Gastroesophageal sphincter (tissue), 4 donors: ENCODE results near the gene ALK. TPM values are rescaled to one million over a fixed set of nuclear protein-coding genes. Genes with fewer than 3 reads are reported as not detected.

ENCODE experiments used
- ATAC-seq: fragments of 150-250 bp; one replicate; pipeline ENCODE4 v1.9.1; 2016; ENCODE audit warnings: mild to moderate bottlenecking, moderate library complexity
- H3K27ac ChIP-seq, 4 donors: fragments of 200-600 bp; sonication (generic) in 3 of 4; 1 replicate in 3 of 4; 2 replicates in 1 of 4; pipeline ENCODE4 v1.5.1; 2016 to 2019
- H3K27me3 ChIP-seq: fragments of 200-600 bp; sonication (generic); one replicate; pipeline ENCODE4 v1.5.1; 2019
- H3K36me3 ChIP-seq, 2 donors: fragments of 200-600 bp; sonication (generic); one replicate each; pipeline ENCODE4 v1.5.1; 2019; ENCODE audit warnings: control low read depth in 1 of 2
- H3K4me1 ChIP-seq, 3 donors: fragments of 200-600 bp; sonication (generic); 1 replicate in 2 of 3; 2 replicates in 1 of 3; pipeline ENCODE4 v1.5.1; 2016 to 2019; ENCODE audit warnings: control low read depth in 2 of 3
- H3K4me3 ChIP-seq, 2 donors: fragments of 200-600 bp; sonication (generic); one replicate each; pipeline ENCODE4 v1.5.1; 2019; ENCODE audit warnings: mild to moderate bottlenecking in 1 of 2, moderate library complexity in 1 of 2
- H3K9me3 ChIP-seq, 3 donors: fragments of 200-600 bp; sonication (generic); one replicate each; pipeline ENCODE4 v1.5.1; 2017 to 2019; ENCODE audit warnings: control low read depth in 2 of 3
- EP300 ChIP-seq: sonication (generic); formaldehyde crosslinking; IDR thresholded peaks from one replicate; pipeline ENCODE4 v1.6.1; 2017; ENCODE audit warnings: antibody characterized with exemption, mild to moderate bottlenecking
- POLR2A ChIP-seq, 2 donors: fragments of 450-650 bp; IDR thresholded peaks; one replicate each; pipeline ENCODE4 v1.6.1; 2017; ENCODE audit warnings: antibody characterized with exemption in 2 of 2, mild to moderate bottlenecking in 2 of 2, moderate library complexity in 1 of 2
- POLR2AphosphoS5 ChIP-seq: sonication (generic); formaldehyde crosslinking; IDR thresholded peaks from one replicate; pipeline ENCODE4 v1.6.1; 2017; ENCODE audit warnings: antibody characterized with exemption
- WGBS, 2 donors: methylation state at CpG; one replicate each; pipeline ENCODE4 v1.1.5; 2018; ENCODE audit warnings: low coverage in 1 of 2; 5-methylcytosine and 5-hydroxymethylcytosine counted together
- total RNA-seq, 4 donors: library from RNA; depleted of rRNA; stranded (reverse); fragments of >200 nt; gene quantifications; one replicate each; pipeline ENCODE4 v1.1.0, GENCODE V29; 2016
- TF ChIP-seq, protein P1 (sequence below), 4 experiments: fragments of 200-600 bp in 2 of 4; fragments of 450-650 bp in 2 of 4; sonication (generic) in 1 of 4; IDR thresholded peaks; one replicate each; pipeline ENCODE4 v1.5.1; 2017 to 2019; ENCODE audit warnings: antibody characterized with exemption in 4 of 4, mild to moderate bottlenecking in 2 of 4, moderate library complexity in 2 of 4

Gene ALK
- total RNA-seq, 4 donors from 2014 or later, result 0.94 to 1.6 (median 1.1) TPM

DNA sequence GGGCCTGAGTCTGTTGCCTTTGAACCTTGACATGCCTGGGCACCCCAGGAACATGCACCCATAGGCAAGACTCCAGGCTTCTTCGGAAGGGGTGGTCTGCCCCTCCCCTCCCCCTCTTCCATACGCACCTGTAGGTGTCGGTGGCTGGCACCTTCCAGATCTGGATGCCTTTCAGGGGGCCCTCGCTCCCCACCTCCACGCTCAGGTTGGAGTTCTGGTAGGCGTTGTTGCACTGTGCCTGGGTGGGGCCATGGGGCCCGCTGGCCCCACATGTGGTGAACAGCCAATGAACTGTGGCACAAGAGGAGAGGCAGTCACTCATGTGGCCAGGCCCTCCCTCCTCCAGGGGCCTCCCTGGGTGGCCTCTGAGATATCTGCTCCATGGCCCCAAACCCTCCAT is 670.4 kb downstream of the ALK start:
- no peak for ATAC-seq
- no peak overlapping the region for H3K27ac ChIP-seq
- H3K27me3 ChIP-seq, result no peaks in the 10 kb centered on the region
- H3K4me1 ChIP-seq, result no peaks in the 10 kb centered on the region
- WGBS, 2 donors, result 88% methylated on average over 1 of the region's 7 CpGs; no CpG with 5 or more reads in 1 of the 2 donors
- TF ChIP-seq EP300 (no peak), POLR2AphosphoS5 (no peak), POLR2A (IDR thresholded peaks at IDR 0.05) (no peak)
- TF ChIP-seq, protein P1, sequence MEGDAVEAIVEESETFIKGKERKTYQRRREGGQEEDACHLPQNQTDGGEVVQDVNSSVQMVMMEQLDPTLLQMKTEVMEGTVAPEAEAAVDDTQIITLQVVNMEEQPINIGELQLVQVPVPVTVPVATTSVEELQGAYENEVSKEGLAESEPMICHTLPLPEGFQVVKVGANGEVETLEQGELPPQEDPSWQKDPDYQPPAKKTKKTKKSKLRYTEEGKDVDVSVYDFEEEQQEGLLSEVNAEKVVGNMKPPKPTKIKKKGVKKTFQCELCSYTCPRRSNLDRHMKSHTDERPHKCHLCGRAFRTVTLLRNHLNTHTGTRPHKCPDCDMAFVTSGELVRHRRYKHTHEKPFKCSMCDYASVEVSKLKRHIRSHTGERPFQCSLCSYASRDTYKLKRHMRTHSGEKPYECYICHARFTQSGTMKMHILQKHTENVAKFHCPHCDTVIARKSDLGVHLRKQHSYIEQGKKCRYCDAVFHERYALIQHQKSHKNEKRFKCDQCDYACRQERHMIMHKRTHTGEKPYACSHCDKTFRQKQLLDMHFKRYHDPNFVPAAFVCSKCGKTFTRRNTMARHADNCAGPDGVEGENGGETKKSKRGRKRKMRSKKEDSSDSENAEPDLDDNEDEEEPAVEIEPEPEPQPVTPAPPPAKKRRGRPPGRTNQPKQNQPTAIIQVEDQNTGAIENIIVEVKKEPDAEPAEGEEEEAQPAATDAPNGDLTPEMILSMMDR (IDR thresholded peaks at IDR 0.05), result no peak
- H3K9me3 ChIP-seq, result no peaks in the 10 kb centered on the region
- H3K36me3 ChIP-seq, result no peaks in the 10 kb centered on the region
- no peak overlapping the region for H3K4me3 ChIP-seq

DNA sequence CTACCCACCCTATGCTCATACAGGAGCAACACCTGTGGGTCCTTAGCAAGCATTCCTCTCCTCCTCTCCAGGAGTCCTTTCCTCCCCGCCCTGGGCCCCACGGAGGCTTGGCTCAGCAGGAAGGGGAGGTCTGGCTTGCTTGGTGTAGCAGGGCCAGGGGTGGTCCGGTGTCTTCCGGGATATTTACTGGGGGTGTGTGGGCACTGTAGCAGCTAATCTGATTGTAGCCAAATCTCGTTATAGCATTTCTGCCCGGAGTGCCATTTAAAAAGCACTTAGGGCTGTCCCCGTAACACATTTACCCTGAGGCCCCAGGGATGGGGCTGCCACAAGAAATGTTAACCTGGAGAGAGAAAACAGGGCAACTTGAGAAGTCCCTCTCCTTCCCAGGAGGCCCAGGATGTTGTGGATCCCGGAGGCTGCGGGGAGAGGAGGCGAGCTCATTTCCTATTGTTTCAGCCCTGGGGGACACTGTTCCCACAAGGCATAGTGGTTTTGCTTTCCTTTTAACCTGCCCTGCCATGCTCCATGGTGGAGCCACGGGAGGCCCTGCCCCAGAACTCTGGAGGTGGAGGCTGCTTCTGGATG is 671.6 kb downstream of the ALK start:
- Histone ChIP-seq H3K4me1 (no peaks in the 10 kb centered on the region), H3K9me3 (no peaks in the 10 kb centered on the region), H3K36me3 (no peaks in the 10 kb centered on the region), H3K4me3 (no peak overlapping the region), H3K27me3 (no peaks in the 10 kb centered on the region), H3K27ac (no peak overlapping the region)
- WGBS, 2 donors, result 60 to 76% methylated on average over 1 to 3 of the region's 11 CpGs
- no peak for ATAC-seq
- TF ChIP-seq EP300, result no peak
- no peak for TF ChIP-seq POLR2A (IDR thresholded peaks at IDR 0.05)
- TF ChIP-seq, protein P1 (IDR thresholded peaks at IDR 0.05), result no peak
- no peak for TF ChIP-seq POLR2AphosphoS5

DNA sequence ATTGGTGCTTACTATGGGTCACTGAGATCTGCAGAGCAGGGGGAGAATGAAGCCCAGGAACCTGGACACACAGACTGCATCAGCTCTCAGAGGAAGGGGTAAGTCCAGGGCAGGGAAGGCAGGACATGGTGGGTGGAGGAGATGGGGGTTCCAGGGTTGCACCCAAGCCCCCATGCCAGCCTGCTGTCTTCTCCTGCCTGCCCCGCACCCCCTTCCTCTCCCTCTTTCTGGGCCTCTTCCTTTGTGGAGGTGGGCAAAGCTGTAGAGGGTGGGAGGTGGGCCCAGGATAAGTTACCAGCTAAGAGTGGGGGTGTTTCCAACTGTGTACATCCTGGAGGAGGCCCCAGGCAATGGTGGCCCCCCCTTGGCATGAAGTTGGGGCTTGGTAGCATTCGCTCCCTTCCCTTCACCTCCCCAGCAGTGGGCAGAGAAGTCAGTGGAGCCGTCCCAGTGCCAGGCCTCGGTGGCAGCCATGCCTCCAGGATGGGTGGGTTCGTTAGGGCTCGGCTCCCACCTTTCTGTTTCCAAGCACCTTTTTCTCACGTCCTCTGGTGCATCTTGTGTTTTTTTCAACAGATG is 674.0 kb downstream of the ALK start:
- H3K9me3 ChIP-seq, result no peaks in the 10 kb centered on the region
- no peak overlapping the region for H3K4me3 ChIP-seq
- H3K27me3 ChIP-seq, result no peaks in the 10 kb centered on the region
- WGBS, 2 donors, result 76 to 83% methylated on average over 2 to 4 of the region's 7 CpGs
- no peaks in the 10 kb centered on the region for H3K4me1 ChIP-seq
- ATAC-seq, result no peak
- no peak for TF ChIP-seq EP300
- TF ChIP-seq, protein P1 (IDR thresholded peaks at IDR 0.05), result no peak
- no peak for TF ChIP-seq POLR2AphosphoS5
- no peak for TF ChIP-seq POLR2A (IDR thresholded peaks at IDR 0.05)
- no peaks in the 10 kb centered on the region for H3K36me3 ChIP-seq
- no peak overlapping the region for H3K27ac ChIP-seq

DNA sequence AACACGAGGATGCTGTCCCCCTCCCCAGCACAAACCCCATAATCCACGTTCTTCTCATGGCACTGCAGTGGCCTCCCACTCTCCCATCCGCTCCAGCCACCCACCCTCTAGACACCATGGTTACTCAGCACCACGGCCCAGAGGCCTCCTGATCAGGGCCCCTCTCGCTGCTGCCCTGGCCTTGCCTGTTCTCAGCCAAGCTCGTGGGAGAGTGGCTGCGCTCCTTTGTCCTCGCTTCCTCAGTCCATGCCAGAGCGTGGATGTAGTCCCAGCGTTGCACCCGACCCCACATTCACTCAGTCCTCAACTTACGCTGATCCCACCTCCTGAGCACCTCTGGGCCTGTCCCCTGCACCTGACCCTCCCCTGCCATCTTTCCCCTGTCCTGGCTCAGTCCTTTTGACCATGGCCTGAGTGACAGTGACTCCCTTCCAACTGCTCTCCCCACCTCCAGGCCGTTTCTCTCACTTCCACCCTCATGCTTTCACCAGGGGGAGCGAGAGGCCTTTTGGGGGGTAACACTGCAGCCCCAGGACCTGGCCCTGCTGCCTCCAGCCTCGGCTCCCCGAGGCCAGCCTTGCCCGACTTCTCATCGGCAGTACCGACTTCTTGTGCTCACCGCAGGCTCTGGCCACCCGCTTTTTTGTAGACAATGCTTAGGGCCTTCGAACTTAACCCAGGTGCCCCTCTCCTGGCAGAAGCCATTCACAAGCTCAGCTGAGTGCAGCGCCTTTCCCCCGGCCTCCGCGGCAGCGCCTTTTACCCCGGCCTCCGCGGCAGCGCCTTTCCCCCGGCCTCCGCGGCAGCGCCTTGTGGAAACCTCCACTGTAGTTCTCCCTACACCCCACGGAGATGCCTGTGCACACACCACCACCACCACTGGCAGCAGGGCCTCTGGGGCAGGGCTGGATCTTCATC is 674.7 kb downstream of the ALK start:
- H3K4me3 ChIP-seq, result no peak overlapping the region
- H3K9me3 ChIP-seq, result no peaks in the 10 kb centered on the region
- no peak for TF ChIP-seq POLR2A (IDR thresholded peaks at IDR 0.05)
- TF ChIP-seq EP300, result no peak
- TF ChIP-seq POLR2AphosphoS5, result no peak
- TF ChIP-seq, protein P1 (IDR thresholded peaks at IDR 0.05), result no peak
- H3K4me1 ChIP-seq, result no peaks in the 10 kb centered on the region
- no peaks in the 10 kb centered on the region for H3K36me3 ChIP-seq
- H3K27me3 ChIP-seq, result peaks cover 5% of the 10 kb centered on the region
- WGBS, 2 donors, result 80 to 84% methylated on average over 3 to 25 of the region's 36 CpGs
- no peak overlapping the region for H3K27ac ChIP-seq
- ATAC-seq, result no peak
